ENCODE results near the gene C10orf62. TPM values are rescaled to one million over a fixed set of nuclear protein-coding genes. Genes with fewer than 3 reads are reported as not detected.

Gene C10orf62
- total RNA-seq, 1 donor from 2014 or later, result not detected

Other genes with a start within 250 kb of the C10orf62 start
- gene RRP12, start 188.4 kb upstream of the C10orf62 start, total RNA-seq, result 42.6 and 43.4 TPM in 2 replicates
- gene PGAM1, start 163.5 kb upstream of the C10orf62 start, total RNA-seq, result 350 and 356 TPM in 2 replicates
- gene EXOSC1, start 143.7 kb upstream of the C10orf62 start, total RNA-seq, result 43.2 and 48.9 TPM in 2 replicates
- gene ZDHHC16, start 143.5 kb upstream of the C10orf62 start, total RNA-seq, result 42.4 and 46.8 TPM in 2 replicates
- gene MMS19, start 91.3 kb upstream of the C10orf62 start, total RNA-seq, result 85.2 and 111 TPM in 2 replicates
- gene UBTD1, start 90.8 kb upstream of the C10orf62 start, total RNA-seq, result 32.5 and 44.4 TPM in 2 replicates
- gene ANKRD2, start 16.9 kb upstream of the C10orf62 start, total RNA-seq, result 0.08 TPM in 1 of 2 replicates, not detected in the other
- 3.4 and 5.1 TPM in 2 replicates for gene HOGA1, start 5.3 kb upstream of the C10orf62 start, total RNA-seq
- 11.2 and 12.4 TPM in 2 replicates for gene MORN4, start 43.8 kb downstream of the C10orf62 start, total RNA-seq
- gene PI4K2A, start 51.0 kb downstream of the C10orf62 start, total RNA-seq, result 37.6 and 38.3 TPM in 2 replicates
- gene AVPI1, start 97.5 kb downstream of the C10orf62 start, total RNA-seq, result 17.2 and 18.9 TPM in 2 replicates
- gene MARVELD1, start 124.0 kb downstream of the C10orf62 start, total RNA-seq, result 31.0 and 37.2 TPM in 2 replicates
- 31.8 and 32.3 TPM in 2 replicates for gene ZFYVE27, start 147.4 kb downstream of the C10orf62 start, total RNA-seq
- not detected in 2 replicates for gene SFRP5, start 182.3 kb downstream of the C10orf62 start, total RNA-seq